Vagina (tissue), 2 donors: ENCODE measurements around the gene BNIP1.

Source experiments
- CTCF ChIP-seq, 3 experiments: fragments of 450-650 bp in 2 of 3; fragments of 200-600 bp in 1 of 3; sonication (generic) in 1 of 3; IDR thresholded peaks; one replicate each; pipeline ENCODE4 v1.5.1; 2017 to 2019; ENCODE audit warnings: antibody characterized with exemption in 3 of 3, mild to moderate bottlenecking in 2 of 3, moderate library complexity in 2 of 3
- POLR2A ChIP-seq, 2 donors: fragments of 450-650 bp; IDR thresholded peaks; one replicate each; pipeline ENCODE4 v1.6.1; 2017; ENCODE audit warnings: antibody characterized with exemption in 2 of 2, mild to moderate bottlenecking in 2 of 2, moderate library complexity in 2 of 2
- POLR2AphosphoS5 ChIP-seq, 2 donors: sonication (generic); formaldehyde crosslinking; IDR thresholded peaks; one replicate each; pipeline ENCODE4 v1.9.0; 2017; ENCODE audit warnings: antibody characterized with exemption in 2 of 2, mild to moderate bottlenecking in 2 of 2, low read depth in 1 of 2; ENCODE audit not compliant: insufficient read depth in 1 of 2

DNA sequence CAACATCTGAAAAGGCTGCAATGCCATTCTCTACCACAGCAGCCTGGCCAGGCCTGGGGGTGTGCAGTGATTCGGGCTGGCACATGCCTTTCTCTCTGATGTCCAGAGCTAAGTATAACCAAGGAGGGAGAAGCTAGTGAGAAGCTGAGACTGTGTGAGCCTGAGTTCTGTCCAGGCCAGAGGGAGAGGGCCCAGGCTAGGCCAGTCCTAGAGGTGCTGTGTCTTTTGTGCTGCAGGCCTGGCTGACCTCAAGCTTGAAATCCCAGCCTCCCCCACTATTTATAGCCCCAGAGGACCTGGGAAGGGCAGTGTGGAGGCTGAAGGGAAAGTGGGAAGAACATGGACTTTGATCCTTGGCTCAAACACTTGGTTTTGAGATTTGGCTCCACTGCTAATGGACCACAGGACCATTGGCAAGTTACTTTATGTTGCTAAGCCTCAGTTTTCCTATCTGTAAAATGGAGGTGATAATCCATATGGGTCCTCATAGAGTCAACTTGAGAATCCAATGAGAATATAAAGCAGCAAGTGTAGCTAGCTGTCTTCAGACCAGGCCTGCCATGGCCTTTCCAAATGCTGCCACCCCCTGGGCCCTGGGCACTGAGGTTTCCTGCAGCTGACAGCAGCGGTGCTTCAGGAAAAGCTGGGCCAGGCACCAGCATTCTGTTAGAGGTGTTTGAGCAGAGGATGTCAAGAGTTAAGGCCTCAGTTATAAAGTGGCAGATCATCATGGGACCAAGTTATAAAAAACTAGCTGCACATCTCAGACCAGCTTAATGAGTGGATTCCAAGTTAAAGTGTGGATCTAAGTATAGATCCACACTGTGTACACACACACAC, 21.1 kb downstream of the BNIP1 start:
- no peak for TF ChIP-seq CTCF (IDR thresholded peaks at IDR 0.05)
- TF ChIP-seq POLR2A (IDR thresholded peaks at IDR 0.05), result no peak
- no peak for TF ChIP-seq POLR2AphosphoS5 (IDR thresholded peaks at IDR 0.05; ENCODE audit: insufficient read depth in 1 of 2, low read depth in 1 of 2)
